H1 (cell line): ENCODE data around the gene SLC5A9. TPM values are rescaled to one million over a fixed set of nuclear protein-coding genes. Genes with fewer than 3 reads are reported as not detected.

ENCODE experiments used
- HDAC2 ChIP-seq, 2 experiments: fragments of 300-600 bp in 1 of 2; sonication (generic) in 1 of 2; IDR thresholded peaks; 2 replicates each; pipeline ENCODE4 v1.6.1; 2011 to 2012; ENCODE audit warnings: low read depth in 2 of 2, low read length in 2 of 2, mild to moderate bottlenecking in 2 of 2, moderate library complexity in 2 of 2, borderline replicate concordance in 1 of 2, inconsistent platforms in 1 of 2
- POLR2AphosphoS5 ChIP-seq: IDR thresholded peaks from 2 replicates; pipeline ENCODE4 v1.6.1; 2011; ENCODE audit warnings: low read depth, low read length
- polyA plus RNA-seq, 7 experiments: library from polyadenylated mRNA; depleted of rRNA in 3 of 7; stranded (reverse) in 5 of 7; unstranded in 2 of 7; fragments of >200 nt in 5 of 7; fragments of 200-250 nt in 2 of 7; gene quantifications; 1 replicate in 5 of 7; 2 replicates in 1 of 7; 4 replicates in 1 of 7; pipeline versions ENCODE4 v1.2.1 to v1.2.3, GENCODE V29; 2011 to 2013; ENCODE audit warnings: missing spikeins in 2 of 7, mixed read lengths in 2 of 7
- total RNA-seq: library from RNA; stranded (reverse); fragmentation: NEBNext Ultra II Directional; extraction: Animal tissue kit (Norgen Biotek cat#: 25700); gene quantifications from 2 replicates; pipeline ENCODE4 v1.2.1, GENCODE V29; 2021

Gene SLC5A9
- total and polyA plus RNA-seq, 2 of the 8 experiments (the other 6 are each of a cell fraction or from before 2014, with no cell fraction given), result 0.03 TPM; not detected in 1

- TF ChIP-seq HDAC2 (IDR thresholded peaks at IDR 0.05; ENCODE audit: borderline replicate concordance in 1 of 2, low read depth in 2 of 2, low read length in 2 of 2) (no peak), POLR2AphosphoS5 (no peak)
These were observed 4.7 kb upstream of the SLC5A9 start (continued) for GRCh38 chr1:48217856-48218255.
